GM21447 (cell line): ENCODE data around the gene CEP78.
"Not testable (repeated sequence)": the region's sequence is repeated elsewhere in the genome, so short reads cannot be mapped to it uniquely, and the experiment has no call there.

Experiments
- ATAC-seq: cut with Tn5 transposase; IDR thresholded peaks from one replicate; pipeline ENCODE4 v1.9.1; 2021; ENCODE audit not compliant: unreplicated experiment

CEP78 gene

GRCh38 chr9:78280982-78281668 lies 45.2 kb downstream of the CEP78 start:
- ATAC-seq = no peak

GRCh38 chr9:78284181-78284580 lies 48.3 kb downstream of the CEP78 start:
- not testable (repeated sequence) for ATAC-seq

DNA sequence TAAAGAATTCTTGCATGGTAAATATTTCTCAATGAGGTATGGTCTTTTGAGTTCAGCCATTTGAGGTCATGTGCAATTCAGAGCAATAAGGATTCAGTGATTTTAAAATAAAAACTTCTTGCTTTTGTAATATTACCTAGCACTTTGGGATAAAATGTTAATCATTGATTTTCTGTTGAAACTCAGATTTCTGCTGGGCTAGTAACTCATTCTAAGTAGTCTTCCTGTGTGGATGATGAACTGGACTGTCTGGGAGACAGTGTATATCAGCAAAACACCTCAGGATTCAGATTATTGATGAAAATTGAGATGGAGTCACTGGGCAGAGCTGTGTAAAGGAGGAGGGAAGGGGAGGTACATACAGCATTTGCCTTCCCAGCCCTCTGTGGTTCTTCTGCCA lies 50.2 kb downstream of the CEP78 start:
- ATAC-seq = no peak

DNA sequence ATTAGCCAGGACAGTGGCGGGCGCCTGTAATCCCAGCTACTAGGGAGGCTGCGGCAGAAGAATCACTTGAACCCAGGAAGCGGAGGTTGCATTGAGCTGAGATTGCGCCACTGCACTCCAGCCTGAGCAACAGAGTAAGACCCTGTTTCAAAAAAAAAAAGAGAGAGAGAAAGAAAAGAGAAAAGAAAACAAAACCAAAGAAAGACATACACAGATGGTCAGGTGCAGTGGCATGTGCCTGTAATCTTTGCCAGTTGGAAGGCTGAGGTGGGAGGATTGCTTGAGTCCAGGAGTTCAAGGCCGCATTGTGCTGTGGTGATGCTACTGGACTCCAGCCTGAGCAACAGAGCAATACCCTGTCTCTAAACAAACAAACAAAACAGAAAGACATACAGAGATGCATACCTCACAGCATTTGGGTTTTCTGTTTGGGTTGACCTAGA lies 51.1 kb downstream of the CEP78 start:
- ATAC-seq = no peak

- ATAC-seq = no peak
Observed at GRCh38 chr9:78288214-78288892, 52.5 kb downstream of the CEP78 start.

GRCh38 chr9:78289474-78289873 lies 53.6 kb downstream of the CEP78 start:
- no peak for ATAC-seq

DNA sequence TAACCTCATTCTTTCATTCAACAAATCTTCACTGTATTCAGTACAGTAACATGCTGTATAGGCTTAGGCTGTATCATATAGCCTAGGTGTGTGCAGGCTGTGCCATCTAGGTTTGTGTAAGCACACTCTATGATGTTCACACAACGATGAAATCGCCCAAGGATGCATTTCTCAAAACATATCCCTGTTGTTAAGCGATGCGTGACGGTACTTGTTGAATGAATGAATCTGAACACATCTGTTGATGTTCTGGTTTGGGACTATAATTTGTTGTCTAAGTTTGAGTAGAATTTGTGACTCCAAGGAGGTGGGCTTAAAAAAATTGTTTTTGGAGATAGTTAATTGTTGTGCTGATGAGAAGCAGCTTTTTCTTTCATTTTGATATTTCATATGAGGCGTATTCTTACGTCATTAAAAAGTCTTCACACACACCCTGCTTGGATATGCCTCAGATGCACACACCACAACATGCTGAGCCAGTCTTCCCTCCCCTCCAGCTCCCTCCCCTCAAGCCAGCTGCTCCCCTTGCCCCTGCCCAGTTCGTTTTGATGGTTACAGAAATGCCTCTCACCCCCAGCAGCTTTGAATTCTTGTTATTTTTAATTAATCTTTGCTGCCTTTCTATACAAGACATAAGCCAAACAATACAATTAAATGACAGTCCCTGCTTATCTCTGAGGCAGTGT lies 55.5 kb downstream of the CEP78 start:
- ATAC-seq = no peak

DNA sequence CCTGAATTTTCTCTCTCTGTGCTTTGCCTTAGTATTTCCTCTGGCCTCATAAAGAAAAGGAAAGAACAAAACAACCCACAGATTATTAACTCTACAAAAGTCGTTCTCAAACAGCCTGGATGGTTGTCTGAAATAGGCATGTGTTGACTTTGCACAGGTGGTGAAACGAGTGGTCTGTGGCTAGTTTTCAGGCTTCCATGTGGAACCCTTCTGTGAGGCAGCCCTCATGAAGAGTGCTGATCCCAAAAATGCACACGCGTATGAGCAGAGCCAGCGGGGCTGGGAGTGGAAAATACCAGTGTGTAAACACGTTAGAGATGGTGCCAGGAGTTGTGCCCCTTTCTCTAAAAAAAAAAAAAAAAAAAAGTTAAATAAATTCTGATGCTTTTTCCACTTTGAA lies 56.2 kb downstream of the CEP78 start:
- no peak for ATAC-seq

DNA sequence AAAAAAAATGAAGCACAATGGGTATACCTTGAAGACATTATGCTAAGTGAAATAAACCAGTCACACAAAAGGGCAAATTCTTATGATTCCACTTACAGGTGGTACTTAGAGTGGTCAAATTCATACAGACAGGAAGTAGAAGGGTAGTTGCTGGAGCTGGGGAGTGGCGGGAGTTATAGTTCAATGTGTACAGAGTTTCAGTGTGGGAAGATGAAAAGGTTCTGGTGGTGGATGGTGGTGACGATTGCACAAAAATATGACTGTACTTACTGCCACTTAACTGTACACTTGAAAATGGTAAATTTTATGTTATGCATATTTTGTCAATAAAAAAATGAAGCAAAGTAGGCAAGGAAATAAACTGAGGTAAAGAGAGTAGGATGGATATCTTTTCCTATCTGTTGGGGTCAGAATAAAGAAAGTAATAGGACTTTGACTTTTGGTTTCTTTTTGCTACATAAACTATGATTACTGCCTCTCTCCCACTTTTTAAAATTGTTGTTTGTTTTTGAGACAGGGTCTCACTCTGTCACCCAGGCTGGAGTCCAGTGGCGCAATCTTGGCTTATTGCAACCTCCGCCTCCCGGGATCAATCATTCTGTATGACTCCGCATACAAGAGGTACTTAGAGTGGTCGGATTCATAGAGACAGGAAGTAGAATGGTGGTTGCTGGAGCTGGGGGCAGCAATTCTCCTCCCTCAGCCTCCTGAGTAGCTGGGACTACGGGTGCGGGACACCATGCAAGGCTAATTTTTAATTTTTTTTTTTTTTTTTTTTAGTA lies 57.0 kb downstream of the CEP78 start:
- no peak for ATAC-seq

DNA sequence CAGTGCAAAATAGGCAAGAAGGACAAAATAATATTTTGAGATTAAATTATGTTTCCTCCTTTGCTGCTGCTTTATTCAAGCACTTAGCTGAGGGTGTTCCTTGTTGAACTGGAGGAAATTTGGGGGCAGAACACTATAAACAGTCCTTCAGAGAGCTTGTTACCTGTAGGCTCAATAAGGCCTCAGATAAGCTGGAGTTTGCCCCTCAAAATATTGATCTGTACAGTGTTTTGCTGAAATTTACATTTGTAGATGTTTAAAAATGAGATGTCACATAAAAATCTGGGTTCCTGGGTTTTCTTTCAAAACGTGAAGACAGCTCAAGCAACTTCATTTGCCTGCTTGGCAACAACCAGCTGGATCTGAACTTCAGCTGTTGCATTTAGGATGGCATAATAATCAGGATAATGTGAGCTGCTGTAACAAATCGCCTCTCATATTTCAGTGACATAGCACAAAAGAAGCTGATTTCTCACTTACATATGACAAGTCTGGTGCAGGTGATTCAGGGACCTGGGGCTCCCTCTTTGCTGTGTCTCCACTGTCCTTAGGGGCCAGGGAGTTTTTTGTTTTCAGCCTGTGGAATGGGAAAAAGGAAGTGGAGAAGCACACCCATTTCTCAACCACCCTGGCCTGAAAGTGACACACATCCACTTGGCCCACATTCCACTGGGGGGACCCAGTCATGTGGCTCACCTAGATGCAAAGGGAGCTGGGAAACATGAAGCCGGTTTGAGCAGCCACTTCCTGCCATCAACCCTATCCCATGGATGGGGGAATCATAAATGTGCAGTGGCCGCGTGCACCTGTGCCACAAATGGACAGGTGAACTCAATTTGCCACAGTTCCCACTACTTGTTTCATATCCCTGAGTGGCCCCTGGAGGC lies 58.7 kb downstream of the CEP78 start:
- no peak for ATAC-seq

GRCh38 chr9:78295177-78295575 lies 59.3 kb downstream of the CEP78 start:
- no peak for ATAC-seq

GRCh38 chr9:78295731-78296130 lies 59.9 kb downstream of the CEP78 start:
- ATAC-seq = no peak

DNA sequence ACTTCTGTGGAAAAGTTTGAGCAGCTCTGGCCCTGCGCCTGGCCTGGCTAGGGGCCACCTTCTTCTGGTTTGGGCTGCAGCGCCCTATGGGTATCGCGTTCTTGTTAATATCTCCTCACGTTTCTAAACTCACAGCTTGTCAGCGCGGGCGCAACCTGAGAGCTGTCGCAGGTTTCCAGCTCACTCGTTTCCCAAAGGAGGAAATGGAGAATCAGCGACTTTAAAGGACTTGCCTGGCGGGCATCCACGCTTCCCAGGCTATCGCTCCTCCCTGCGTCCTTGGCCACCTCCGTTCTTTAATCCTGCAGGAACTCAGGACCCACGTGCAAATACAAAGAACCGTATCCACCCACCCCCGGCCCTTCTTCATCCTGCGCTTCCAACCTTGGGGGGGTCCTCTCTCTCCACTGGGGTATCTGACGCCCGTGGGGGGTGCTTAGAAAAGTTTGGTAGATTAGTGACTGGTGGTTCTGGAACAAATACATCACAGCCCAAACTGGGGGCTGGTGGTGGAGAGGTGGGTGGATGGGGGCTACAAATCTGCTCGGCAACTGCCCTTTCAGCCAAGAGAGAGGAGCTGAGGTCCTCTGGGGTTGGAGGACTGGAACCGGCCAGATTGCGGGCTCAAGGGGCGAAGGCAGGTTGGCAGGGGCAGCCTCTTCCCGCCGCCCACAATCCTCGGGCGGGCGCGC lies 60.5 kb downstream of the CEP78 start:
- ATAC-seq = no peak

- ATAC-seq = peak; percentile 95
Observed at GRCh38 chr9:78296893-78297671, 61.2 kb downstream of the CEP78 start, which contains the start of gene PSAT1. Gene PSAT1 (plus strand): TSS chr9:78297125. CDS start chr9:78297211, 86 bp downstream.

- ATAC-seq = peak; percentile 58
Observed at GRCh38 chr9:78297672-78297961, 61.7 kb downstream of the CEP78 start.

GRCh38 chr9:78298046-78298765 lies 62.3 kb downstream of the CEP78 start:
- no peak for ATAC-seq

GRCh38 chr9:78300209-78300608 lies 64.3 kb downstream of the CEP78 start:
- no peak for ATAC-seq

DNA sequence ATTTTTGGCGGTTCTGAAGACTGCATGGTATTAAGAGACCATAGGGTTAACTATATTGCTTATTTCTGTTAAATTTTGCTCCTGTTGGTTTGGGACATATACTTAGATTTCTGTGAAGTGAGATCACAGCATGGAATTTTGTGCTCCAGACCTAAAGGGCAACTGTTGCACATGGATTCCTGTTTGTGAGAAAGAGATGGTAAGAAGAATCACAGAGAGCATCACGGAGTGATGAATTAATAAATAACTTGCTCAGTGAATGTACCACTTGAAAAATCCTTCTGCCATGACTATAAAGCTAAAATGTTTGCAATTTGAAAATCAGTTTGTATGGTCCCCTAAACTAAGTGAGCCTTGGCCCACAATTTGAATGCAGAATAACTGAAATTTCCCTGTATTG lies 65.6 kb downstream of the CEP78 start:
- ATAC-seq = no peak
